ENCODE data around the gene HBE1. TPM values are rescaled to one million over a fixed set of nuclear protein-coding genes. Genes with fewer than 3 reads are reported as not detected.

HBE1 gene
- total RNA-seq, 1 donor from 2014 or later: not detected

DNA sequence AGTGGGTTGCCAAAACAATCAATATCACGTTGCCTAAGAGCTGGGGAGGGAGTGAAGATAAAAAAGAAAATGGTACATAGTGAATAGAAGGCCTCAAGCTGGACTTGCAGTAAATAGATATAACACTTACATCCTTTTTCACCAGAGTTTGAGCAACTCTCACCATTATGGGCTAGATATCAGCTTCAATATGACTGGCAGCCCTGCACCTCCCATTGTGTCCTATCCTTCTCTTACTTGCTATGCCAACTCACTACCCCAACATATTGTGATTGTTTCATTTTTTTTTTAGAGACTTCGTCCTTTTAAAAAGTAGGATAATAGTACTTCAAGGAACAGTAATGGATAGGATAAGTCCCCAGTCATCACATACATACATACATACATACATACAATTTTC is 27.5 kb downstream of the HBE1 start:
- Histone ChIP-seq H4K20me1 (ENCODE audit: insufficient read depth, low read length) (no peaks in the 10 kb centered on the region), H3K9ac (ENCODE audit: low read length) (no peak overlapping the region), H2AFZ (ENCODE audit: low read depth, low read length) (no peak overlapping the region), H3K79me2 (ENCODE audit: insufficient read depth, low read length) (no peaks in the 10 kb centered on the region), H3K4me3 (ENCODE audit: insufficient read depth, low read depth, low read length) (no peak overlapping the region), H3K4me2 (ENCODE audit: low read length) (no peak overlapping the region), H3K9me3 (ENCODE audit: insufficient read depth, low read depth, low read length) (no peaks in the 10 kb centered on the region), H3K36me3 (ENCODE audit: insufficient read depth, low read length) (no peaks in the 10 kb centered on the region), H3K4me1 (ENCODE audit: insufficient read depth, low read length) (no peaks in the 10 kb centered on the region), H3K27ac (ENCODE audit: low read depth, low read length) (no peak overlapping the region), H3K27me3 (ENCODE audit: insufficient read depth, low read length) (no peaks in the 10 kb centered on the region)
- no peak for DNase-seq (ENCODE audit: low read depth)
- Mint-ChIP-seq H3K4me3 (ENCODE audit: unreplicated experiment) (no peak overlapping the region), H3K27ac (ENCODE audit: unreplicated experiment) (no peak overlapping the region), H3K4me1 (ENCODE audit: low read depth, unreplicated experiment) (peaks cover 5% of the 10 kb centered on the region), H3K9me3 (ENCODE audit: unreplicated experiment) (no peaks in the 10 kb centered on the region), H3K27me3 (ENCODE audit: low read depth, unreplicated experiment) (no peaks in the 10 kb centered on the region), H3K36me3 (ENCODE audit: low read depth, unreplicated experiment) (no peaks in the 10 kb centered on the region)
- TF ChIP-seq, protein P1, sequence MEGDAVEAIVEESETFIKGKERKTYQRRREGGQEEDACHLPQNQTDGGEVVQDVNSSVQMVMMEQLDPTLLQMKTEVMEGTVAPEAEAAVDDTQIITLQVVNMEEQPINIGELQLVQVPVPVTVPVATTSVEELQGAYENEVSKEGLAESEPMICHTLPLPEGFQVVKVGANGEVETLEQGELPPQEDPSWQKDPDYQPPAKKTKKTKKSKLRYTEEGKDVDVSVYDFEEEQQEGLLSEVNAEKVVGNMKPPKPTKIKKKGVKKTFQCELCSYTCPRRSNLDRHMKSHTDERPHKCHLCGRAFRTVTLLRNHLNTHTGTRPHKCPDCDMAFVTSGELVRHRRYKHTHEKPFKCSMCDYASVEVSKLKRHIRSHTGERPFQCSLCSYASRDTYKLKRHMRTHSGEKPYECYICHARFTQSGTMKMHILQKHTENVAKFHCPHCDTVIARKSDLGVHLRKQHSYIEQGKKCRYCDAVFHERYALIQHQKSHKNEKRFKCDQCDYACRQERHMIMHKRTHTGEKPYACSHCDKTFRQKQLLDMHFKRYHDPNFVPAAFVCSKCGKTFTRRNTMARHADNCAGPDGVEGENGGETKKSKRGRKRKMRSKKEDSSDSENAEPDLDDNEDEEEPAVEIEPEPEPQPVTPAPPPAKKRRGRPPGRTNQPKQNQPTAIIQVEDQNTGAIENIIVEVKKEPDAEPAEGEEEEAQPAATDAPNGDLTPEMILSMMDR (IDR thresholded peaks at IDR 0.05; ENCODE audit: insufficient read depth, low read depth, low read length): no peak
- TF ChIP-seq EZH2 (IDR thresholded peaks at IDR 0.05; ENCODE audit: insufficient read depth, low read length): no peak
- no peak for FAIRE-seq

DNA sequence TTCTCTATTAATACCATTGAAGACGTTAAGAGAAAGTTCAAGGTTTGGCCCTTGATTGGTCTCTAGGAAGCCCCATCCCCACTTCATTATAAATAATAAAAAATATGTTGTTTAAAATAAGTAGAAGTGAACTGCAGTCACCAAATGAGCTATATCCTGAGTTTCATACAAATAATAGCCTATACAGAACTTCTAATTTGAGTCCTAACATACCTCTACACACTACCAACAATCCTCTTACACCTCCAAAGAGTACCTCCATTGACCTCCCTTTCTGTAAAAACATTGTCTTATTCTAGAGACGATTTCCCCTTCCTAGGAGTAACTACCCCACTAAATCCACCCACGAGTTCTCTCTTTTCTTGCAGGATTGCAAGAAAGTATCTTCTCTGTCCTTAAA is 28.3 kb downstream of the HBE1 start:
- no peak overlapping the region for H3K9ac ChIP-seq (ENCODE audit: low read length)
- H3K79me2 ChIP-seq (ENCODE audit: insufficient read depth, low read length): no peaks in the 10 kb centered on the region
- no peaks in the 10 kb centered on the region for H3K36me3 Mint-ChIP-seq (ENCODE audit: low read depth, unreplicated experiment)
- no peaks in the 10 kb centered on the region for H3K36me3 ChIP-seq (ENCODE audit: insufficient read depth, low read length)
- no peaks in the 10 kb centered on the region for H4K20me1 ChIP-seq (ENCODE audit: insufficient read depth, low read length)
- H3K4me3 ChIP-seq (ENCODE audit: insufficient read depth, low read depth, low read length): no peak overlapping the region
- no peak overlapping the region for H3K27ac ChIP-seq (ENCODE audit: low read depth, low read length)
- no peaks in the 10 kb centered on the region for H3K9me3 ChIP-seq (ENCODE audit: insufficient read depth, low read depth, low read length)
- DNase-seq (ENCODE audit: low read depth): no peak
- TF ChIP-seq EZH2 (IDR thresholded peaks at IDR 0.05; ENCODE audit: insufficient read depth, low read length): no peak
- TF ChIP-seq, protein P1 (IDR thresholded peaks at IDR 0.05; ENCODE audit: insufficient read depth, low read depth, low read length): no peak
- H3K4me1 ChIP-seq (ENCODE audit: insufficient read depth, low read length): no peaks in the 10 kb centered on the region
- no peaks in the 10 kb centered on the region for H3K4me1 Mint-ChIP-seq (ENCODE audit: low read depth, unreplicated experiment)
- no peaks in the 10 kb centered on the region for H3K9me3 Mint-ChIP-seq (ENCODE audit: unreplicated experiment)
- no peak overlapping the region for H2AFZ ChIP-seq (ENCODE audit: low read depth, low read length)
- H3K27me3 ChIP-seq (ENCODE audit: insufficient read depth, low read length): no peaks in the 10 kb centered on the region
- H3K27ac Mint-ChIP-seq (ENCODE audit: unreplicated experiment): no peak overlapping the region
- no peak overlapping the region for H3K4me2 ChIP-seq (ENCODE audit: low read length)
- H3K27me3 Mint-ChIP-seq (ENCODE audit: low read depth, unreplicated experiment): no peaks in the 10 kb centered on the region
- FAIRE-seq: no peak
- no peak overlapping the region for H3K4me3 Mint-ChIP-seq (ENCODE audit: unreplicated experiment)

GRCh38 chr11:5240458-5240857 is 29.3 kb downstream of the HBE1 start:
- H3K27me3 Mint-ChIP-seq (ENCODE audit: low read depth, unreplicated experiment): no peaks in the 10 kb centered on the region
- DNase-seq (ENCODE audit: low read depth) (no peak), FAIRE-seq (no peak)
- H3K9me3 Mint-ChIP-seq (ENCODE audit: unreplicated experiment): no peaks in the 10 kb centered on the region
- H3K4me1 Mint-ChIP-seq (ENCODE audit: low read depth, unreplicated experiment): no peaks in the 10 kb centered on the region
- H3K36me3 ChIP-seq (ENCODE audit: insufficient read depth, low read length): no peaks in the 10 kb centered on the region
- no peaks in the 10 kb centered on the region for H3K9me3 ChIP-seq (ENCODE audit: insufficient read depth, low read depth, low read length)
- H2AFZ ChIP-seq (ENCODE audit: low read depth, low read length): no peak overlapping the region
- no peaks in the 10 kb centered on the region for H3K4me1 ChIP-seq (ENCODE audit: insufficient read depth, low read length)
- H4K20me1 ChIP-seq (ENCODE audit: insufficient read depth, low read length): no peaks in the 10 kb centered on the region
- TF ChIP-seq, protein P1 (IDR thresholded peaks at IDR 0.05; ENCODE audit: insufficient read depth, low read depth, low read length): no peak
- no peak for TF ChIP-seq EZH2 (IDR thresholded peaks at IDR 0.05; ENCODE audit: insufficient read depth, low read length)
- no peaks in the 10 kb centered on the region for H3K27me3 ChIP-seq (ENCODE audit: insufficient read depth, low read length)
- H3K79me2 ChIP-seq (ENCODE audit: insufficient read depth, low read length): no peaks in the 10 kb centered on the region
- H3K4me2 ChIP-seq (ENCODE audit: low read length): no peak overlapping the region
- no peaks in the 10 kb centered on the region for H3K36me3 Mint-ChIP-seq (ENCODE audit: low read depth, unreplicated experiment)
- no peak overlapping the region for H3K9ac ChIP-seq (ENCODE audit: low read length)
- H3K27ac ChIP-seq (ENCODE audit: low read depth, low read length): no peak overlapping the region
- no peak overlapping the region for H3K4me3 Mint-ChIP-seq (ENCODE audit: unreplicated experiment)
- H3K4me3 ChIP-seq (ENCODE audit: insufficient read depth, low read depth, low read length): no peak overlapping the region
- no peak overlapping the region for H3K27ac Mint-ChIP-seq (ENCODE audit: unreplicated experiment)
